ENCODE data around the gene SERPINB5. TPM values are rescaled to one million over a fixed set of nuclear protein-coding genes. Genes with fewer than 3 reads are reported as not detected.

SERPINB5 gene
- total and polyA plus RNA-seq, 9 donors, result 0.02 to 0.31 (median 0.23) TPM; not detected in 6

- intact Hi-C loops (cut with DNase I), result no loop called here
- Histone ChIP-seq H3K36me3 (no peaks in the 10 kb centered on the region), H3K9me3 (no peaks in the 10 kb centered on the region), H3K27ac (no peak overlapping the region), H3K4me3 (no peak overlapping the region), H3K4me1 (ENCODE audit: insufficient read depth) (no peaks in the 10 kb centered on the region), H3K27me3 (no peaks in the 10 kb centered on the region)
- TF ChIP-seq POLR2A (IDR thresholded peaks at IDR 0.05) (no peak), CTCF (IDR thresholded peaks at IDR 0.05) (no peak), EP300 (IDR thresholded peaks at IDR 0.05) (no peak)
- no peak for DNase-seq
- 30 to 47% (median 32%) methylated on average over 3 of the region's 3 CpGs for WGBS, 3 donors
Measured at GRCh38 chr18:63508596-63508995, 31.8 kb downstream of the SERPINB5 start.

- Histone ChIP-seq H3K4me1 (ENCODE audit: insufficient read depth) (no peaks in the 10 kb centered on the region), H3K36me3 (no peaks in the 10 kb centered on the region), H3K27ac (no peak overlapping the region), H3K9me3 (no peaks in the 10 kb centered on the region), H3K27me3 (no peaks in the 10 kb centered on the region), H3K4me3 (no peak overlapping the region)
- intact Hi-C loops (cut with DNase I), result loop anchor here in 2 of 4 donors (10.0 kb wide), 2 partner anchors 64 to 484 kb away; no protein-coding TSS in a partner anchor
- DNase-seq, result no peak
- WGBS, 3 donors, result 38 to 45% (median 39%) methylated on average over 7 of the region's 7 CpGs
- TF ChIP-seq CTCF (IDR thresholded peaks at IDR 0.05) (no peak), POLR2A (IDR thresholded peaks at IDR 0.05) (no peak), EP300 (IDR thresholded peaks at IDR 0.05) (no peak)
Measured at GRCh38 chr18:63511285-63511684, 34.5 kb downstream of the SERPINB5 start.

- intact Hi-C loops (cut with DNase I), result loop anchor here in 2 of 4 donors (10.0 kb wide), 2 partner anchors 60 to 480 kb away; no protein-coding TSS in a partner anchor
- Histone ChIP-seq H3K9me3 (no peaks in the 10 kb centered on the region), H3K27ac (no peak overlapping the region), H3K4me3 (no peak overlapping the region), H3K27me3 (no peaks in the 10 kb centered on the region), H3K4me1 (ENCODE audit: insufficient read depth) (peaks cover 2% of the 10 kb centered on the region), H3K36me3 (no peaks in the 10 kb centered on the region)
- 79 to 81% (median 81%) methylated on average over 6 of the region's 6 CpGs for WGBS, 3 donors
- no peak for TF ChIP-seq CTCF (IDR thresholded peaks at IDR 0.05)
- no peak for DNase-seq
Measured at GRCh38 chr18:63514326-63514725, 37.6 kb downstream of the SERPINB5 start.

- no peak for DNase-seq
- H3K4me3 ChIP-seq, result no peak overlapping the region
- no peak for TF ChIP-seq POLR2A (IDR thresholded peaks at IDR 0.05)
- no peak for TF ChIP-seq CTCF (IDR thresholded peaks at IDR 0.05)
- TF ChIP-seq EP300 (IDR thresholded peaks at IDR 0.05), result no peak
- no peaks in the 10 kb centered on the region for H3K27me3 ChIP-seq
- H3K4me1 ChIP-seq (ENCODE audit: insufficient read depth), result peaks cover 2% of the 10 kb centered on the region
- no peaks in the 10 kb centered on the region for H3K36me3 ChIP-seq
- WGBS, 3 donors, result 56 to 67% (median 57%) methylated on average over 9 of the region's 9 CpGs
- no peak overlapping the region for H3K27ac ChIP-seq
- intact Hi-C loops (cut with DNase I), result loop anchor here in 2 of 4 donors (10.0 kb wide), 2 partner anchors 60 to 480 kb away; no protein-coding TSS in a partner anchor
- no peaks in the 10 kb centered on the region for H3K9me3 ChIP-seq
Measured at GRCh38 chr18:63514888-63515678, 38.3 kb downstream of the SERPINB5 start.

Data from ovary (tissue), 9 donors.